DOHH2 (cell line): ENCODE results near the gene MYO1A.
"Not testable (repeated sequence)": the region's sequence is repeated elsewhere in the genome, so short reads cannot be mapped to it uniquely, and the experiment has no call there.

ENCODE experiments used
- H3F3A ChIP-seq: fragments of 200-600 bp; sonication (generic), shearing (Covaris generic); 2 replicates; pipeline ENCODE4 v1.6.0; 2016; ENCODE audit warnings: antibody characterized with exemption, mild to moderate bottlenecking; ENCODE audit not compliant: control insufficient read depth, insufficient read depth
- H3K27ac ChIP-seq: fragments of 200-600 bp; sonication (generic); 2 replicates; pipeline ENCODE4 v1.5.1; 2014; ENCODE audit warnings: low read depth, mild to moderate bottlenecking, low read length, moderate library complexity
- H3K27me3 ChIP-seq: fragments of 200-600 bp; sonication (generic); 2 replicates; pipeline ENCODE4 v1.6.1; 2014; ENCODE audit warnings: mild to moderate bottlenecking, low read length, mixed read lengths; ENCODE audit not compliant: control insufficient read depth
- H3K36me3 ChIP-seq: fragments of 200-600 bp; sonication (generic); 2 replicates; pipeline ENCODE4 v1.6.1; 2014; ENCODE audit warnings: mild to moderate bottlenecking, low read length, moderate library complexity, mixed read lengths; ENCODE audit not compliant: control insufficient read depth
- H3K4me1 ChIP-seq: fragments of 200-600 bp; sonication (generic); 2 replicates; pipeline ENCODE4 v1.6.1; 2014; ENCODE audit warnings: mild to moderate bottlenecking, low read length, mixed read lengths; ENCODE audit not compliant: control insufficient read depth
- H3K4me2 ChIP-seq: fragments of 200-600 bp; sonication (generic); 2 replicates; pipeline ENCODE4 v1.6.0; 2014; ENCODE audit warnings: mild to moderate bottlenecking, low read length, moderate library complexity
- H3K4me3 ChIP-seq: fragments of 200-600 bp; sonication (generic); 2 replicates; pipeline ENCODE4 v1.5.1; 2014; ENCODE audit warnings: mild to moderate bottlenecking, low read length, mixed read lengths
- H3K79me2 ChIP-seq: fragments of 200-600 bp; sonication (generic); 2 replicates; pipeline ENCODE4 v1.6.1; 2014; ENCODE audit warnings: mild to moderate bottlenecking, low read length, mixed read lengths; ENCODE audit not compliant: control insufficient read depth
- H3K9me2 ChIP-seq: fragments of 200-600 bp; sonication (generic); replicated peaks from 2 replicates; pipeline ENCODE4 v1.6.1; 2014; ENCODE audit warnings: mild to moderate bottlenecking, low read length, mixed read lengths; ENCODE audit not compliant: control insufficient read depth
- H3K9me3 ChIP-seq: fragments of 200-600 bp; sonication (generic); 2 replicates; pipeline ENCODE4 v1.6.1; 2014; ENCODE audit warnings: antibody characterized with exemption, low read length, mixed read lengths; ENCODE audit not compliant: control insufficient read depth, insufficient read depth
- H4K20me1 ChIP-seq: fragments of 200-600 bp; sonication (generic); 2 replicates; pipeline ENCODE4 v1.6.0; 2014; ENCODE audit warnings: low read depth, mild to moderate bottlenecking, antibody characterized with exemption, low read length, moderate library complexity; ENCODE audit not compliant: control insufficient read depth, insufficient read depth
- EZH2phosphoT487 ChIP-seq: fragments of 200-600 bp; sonication (generic); IDR thresholded peaks from 2 replicates; pipeline ENCODE4 v1.6.1; 2017; ENCODE audit warnings: borderline replicate concordance, mild to moderate bottlenecking, antibody characterized with exemption, low read length, moderate library complexity, mixed read lengths
- TF ChIP-seq, protein P1 (sequence below): fragments of 200-600 bp; sonication (generic); IDR thresholded peaks from one replicate; pipeline ENCODE4 v1.5.1; 2014; ENCODE audit warnings: antibody characterized with exemption, mild to moderate bottlenecking, low read depth, low read length; ENCODE audit not compliant: poor library complexity, severe bottlenecking

Gene MYO1A

DNA sequence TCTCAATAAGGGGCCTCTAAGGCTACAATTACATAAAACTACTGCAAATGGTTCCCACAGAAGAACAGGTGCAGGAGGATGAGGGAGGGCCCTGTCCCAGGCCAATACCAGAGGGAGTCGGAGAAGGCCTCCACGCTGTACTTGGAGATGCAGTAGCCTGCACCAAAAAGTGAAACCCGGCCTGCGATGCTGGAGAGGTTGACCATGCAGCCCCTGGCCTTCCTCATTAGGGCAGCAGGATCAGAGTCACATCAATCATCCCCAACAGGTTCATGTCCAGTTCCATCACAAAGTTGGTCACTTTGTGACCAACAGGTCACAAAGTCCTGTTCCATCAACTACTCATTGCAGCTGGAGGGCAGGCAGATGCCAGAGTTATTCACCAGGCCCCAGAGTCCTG, 66.5 kb downstream of the MYO1A start:
- no peak overlapping the region for H3K27ac ChIP-seq
- H3K4me3 ChIP-seq = no peak overlapping the region
- TF ChIP-seq, protein P1, sequence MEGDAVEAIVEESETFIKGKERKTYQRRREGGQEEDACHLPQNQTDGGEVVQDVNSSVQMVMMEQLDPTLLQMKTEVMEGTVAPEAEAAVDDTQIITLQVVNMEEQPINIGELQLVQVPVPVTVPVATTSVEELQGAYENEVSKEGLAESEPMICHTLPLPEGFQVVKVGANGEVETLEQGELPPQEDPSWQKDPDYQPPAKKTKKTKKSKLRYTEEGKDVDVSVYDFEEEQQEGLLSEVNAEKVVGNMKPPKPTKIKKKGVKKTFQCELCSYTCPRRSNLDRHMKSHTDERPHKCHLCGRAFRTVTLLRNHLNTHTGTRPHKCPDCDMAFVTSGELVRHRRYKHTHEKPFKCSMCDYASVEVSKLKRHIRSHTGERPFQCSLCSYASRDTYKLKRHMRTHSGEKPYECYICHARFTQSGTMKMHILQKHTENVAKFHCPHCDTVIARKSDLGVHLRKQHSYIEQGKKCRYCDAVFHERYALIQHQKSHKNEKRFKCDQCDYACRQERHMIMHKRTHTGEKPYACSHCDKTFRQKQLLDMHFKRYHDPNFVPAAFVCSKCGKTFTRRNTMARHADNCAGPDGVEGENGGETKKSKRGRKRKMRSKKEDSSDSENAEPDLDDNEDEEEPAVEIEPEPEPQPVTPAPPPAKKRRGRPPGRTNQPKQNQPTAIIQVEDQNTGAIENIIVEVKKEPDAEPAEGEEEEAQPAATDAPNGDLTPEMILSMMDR = no peak
- TF ChIP-seq EZH2phosphoT487 = no peak
- no peaks in the 10 kb centered on the region for H3K9me3 ChIP-seq
- no peaks in the 10 kb centered on the region for H3K36me3 ChIP-seq
- no peaks in the 10 kb centered on the region for H3F3A ChIP-seq
- no peaks in the 10 kb centered on the region for H3K9me2 ChIP-seq
- H3K4me2 ChIP-seq = no peak overlapping the region
- peaks cover 9% of the 10 kb centered on the region for H3K4me1 ChIP-seq
- H3K79me2 ChIP-seq = no peaks in the 10 kb centered on the region
- peaks cover 7% of the 10 kb centered on the region for H3K27me3 ChIP-seq
- H4K20me1 ChIP-seq = no peaks in the 10 kb centered on the region

DNA sequence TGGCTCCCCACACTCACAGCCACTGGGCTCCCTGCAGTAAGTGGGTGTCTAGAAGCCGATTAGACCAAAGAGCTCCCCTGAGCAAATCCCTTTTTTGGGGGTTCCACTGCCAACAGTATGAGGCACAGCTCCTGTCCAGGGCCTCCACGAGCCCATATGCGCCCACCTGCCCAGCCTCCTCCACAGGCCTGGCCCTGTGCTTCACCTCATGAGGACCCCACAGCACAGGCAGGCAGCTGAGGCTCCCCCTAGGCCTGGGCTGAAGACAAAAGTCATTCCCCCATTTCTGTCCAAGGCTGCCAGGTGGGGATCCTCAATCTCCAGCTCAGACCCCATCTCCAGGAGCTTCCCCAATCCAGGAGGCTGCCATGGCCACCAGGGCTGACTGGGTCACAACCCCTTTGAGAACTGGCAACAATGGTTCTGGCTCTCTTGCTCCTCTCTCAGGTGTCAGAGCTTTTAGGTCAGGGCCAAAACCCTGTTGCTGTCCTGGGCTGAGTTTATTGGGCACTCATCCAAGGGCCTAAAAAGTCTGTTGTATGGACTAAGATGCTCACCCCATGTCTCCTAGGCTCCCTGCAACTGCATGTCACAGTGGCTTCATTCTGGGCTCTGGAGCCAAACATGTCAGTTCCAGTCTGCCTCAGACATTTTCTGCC, 67.2 kb downstream of the MYO1A start:
- H3K4me1 ChIP-seq, H3K9me2 ChIP-seq, H3K9me3 ChIP-seq, H3K27ac ChIP-seq, H3K36me3 ChIP-seq, H3F3A ChIP-seq, H3K4me2 ChIP-seq, H3K4me3 ChIP-seq, H3K79me2 ChIP-seq, H3K27me3 ChIP-seq, H4K20me1 ChIP-seq: not testable (repeated sequence)

DNA sequence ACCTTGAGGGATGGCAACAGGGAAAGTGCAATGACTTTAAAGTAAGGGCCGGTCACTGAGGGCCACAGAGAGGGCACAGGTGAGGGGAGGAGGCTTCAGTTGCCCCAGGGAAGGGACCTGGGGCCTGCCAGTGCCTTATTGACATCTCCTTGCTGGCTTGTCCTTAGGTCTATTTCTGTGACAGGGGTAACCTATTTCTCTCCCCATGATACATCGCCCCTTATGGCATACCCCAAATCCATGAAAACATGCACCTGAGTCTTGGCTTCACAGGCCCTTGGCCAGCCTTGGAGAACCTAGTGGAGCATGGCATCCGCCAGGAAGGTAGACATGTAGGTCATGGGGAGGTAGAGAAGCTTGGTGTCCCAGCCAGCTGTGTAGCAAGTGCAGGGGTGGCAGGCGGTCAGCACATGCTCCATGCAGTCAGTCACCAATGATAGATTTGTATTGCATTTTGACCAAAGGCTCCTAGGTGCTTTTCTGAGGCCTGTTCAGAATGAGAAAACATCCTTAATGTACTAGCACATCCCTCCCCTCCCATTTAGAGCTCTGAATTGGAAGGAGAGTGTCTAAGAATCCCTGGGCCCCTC, 68.9 kb downstream of the MYO1A start:
- Histone ChIP-seq H3K9me3 (no peaks in the 10 kb centered on the region), H3K79me2 (no peaks in the 10 kb centered on the region), H4K20me1 (no peaks in the 10 kb centered on the region), H3K4me3 (no peak overlapping the region), H3K4me2 (no peak overlapping the region), H3K27me3 (no peaks in the 10 kb centered on the region; the same call in 1 of the 2 replicates), H3F3A (no peaks in the 10 kb centered on the region), H3K4me1 (no peaks in the 10 kb centered on the region), H3K36me3 (no peaks in the 10 kb centered on the region), H3K9me2 (no peaks in the 10 kb centered on the region), H3K27ac (no peak overlapping the region)
- TF ChIP-seq EZH2phosphoT487 = no peak
- TF ChIP-seq, protein P1 = no peak

DNA sequence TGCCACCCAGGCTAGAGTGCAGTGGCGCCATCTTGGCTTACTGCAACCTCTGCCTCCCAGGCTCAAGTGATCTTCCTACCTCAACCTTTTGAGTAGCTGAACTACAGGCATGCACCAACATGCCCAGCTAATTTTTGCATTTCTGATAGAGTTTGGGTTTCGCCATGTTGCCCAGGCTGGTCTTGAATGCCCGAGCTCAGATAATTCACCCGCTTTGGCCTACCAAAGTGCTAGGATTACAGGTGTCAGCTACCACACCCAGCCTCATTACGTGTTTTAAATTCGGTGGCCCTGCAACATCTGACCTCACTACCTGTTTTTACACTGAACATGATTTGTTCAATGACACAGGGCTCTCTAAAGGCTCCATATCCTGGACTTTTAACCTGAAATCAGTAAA, 69.7 kb downstream of the MYO1A start:
- Histone ChIP-seq H3K9me2 (no peaks in the 10 kb centered on the region), H3K4me2 (no peak overlapping the region), H3F3A (no peaks in the 10 kb centered on the region), H3K27ac (no peak overlapping the region), H4K20me1 (no peaks in the 10 kb centered on the region), H3K79me2 (no peaks in the 10 kb centered on the region), H3K27me3 (no peaks in the 10 kb centered on the region), H3K9me3 (no peaks in the 10 kb centered on the region), H3K4me3 (no peak overlapping the region), H3K4me1 (no peaks in the 10 kb centered on the region), H3K36me3 (no peaks in the 10 kb centered on the region)
- TF ChIP-seq, protein P1 = no peak
- no peak for TF ChIP-seq EZH2phosphoT487
